ENCODE data around the gene CCNY. TPM values are rescaled to one million over a fixed set of nuclear protein-coding genes. Genes with fewer than 3 reads are reported as not detected.

The CCNY gene
- total RNA-seq, 4 donors from 2014 or later: 21.7 to 27.7 (median 24.8) TPM

- Histone ChIP-seq H3K4me3 (no peak overlapping the region), H3K27me3 (no peaks in the 10 kb centered on the region), H3K27ac (no peak overlapping the region), H3K36me3 (peaks cover 0 to 9% (median 0%) of the 10 kb centered on the region in 3 donors), H3K4me1 (no peaks in the 10 kb centered on the region), H3K9me3 (no peaks in the 10 kb centered on the region)
- no peak for TF ChIP-seq POLR2A (IDR thresholded peaks at IDR 0.05)
- TF ChIP-seq CTCF (IDR thresholded peaks at IDR 0.05): no peak
- no peak for DNase-seq
Measured at GRCh38 chr10:35545878-35546590, 209.7 kb downstream of the CCNY start.

GRCh38 chr10:35546824-35547225, 210.5 kb downstream of the CCNY start:
- H3K27ac ChIP-seq: no peak overlapping the region
- H3K27me3 ChIP-seq: no peaks in the 10 kb centered on the region
- H3K4me3 ChIP-seq: no peak overlapping the region
- DNase-seq: no peak
- H3K36me3 ChIP-seq: peaks cover 0 to 9% (median 0%) of the 10 kb centered on the region in 3 donors
- no peaks in the 10 kb centered on the region for H3K4me1 ChIP-seq
- no peaks in the 10 kb centered on the region for H3K9me3 ChIP-seq
- TF ChIP-seq CTCF (IDR thresholded peaks at IDR 0.05) (peak in 1 of 6 experiments; percentile 5), POLR2A (IDR thresholded peaks at IDR 0.05) (no peak)

- Histone ChIP-seq H3K36me3 (peaks cover 0 to 19% (median 0%) of the 10 kb centered on the region in 3 donors), H3K27ac (no peak overlapping the region), H3K27me3 (no peaks in the 10 kb centered on the region), H3K4me3 (no peak overlapping the region), H3K9me3 (no peaks in the 10 kb centered on the region), H3K4me1 (no peaks in the 10 kb centered on the region)
- TF ChIP-seq CTCF (IDR thresholded peaks at IDR 0.05) (no peak), POLR2A (IDR thresholded peaks at IDR 0.05) (no peak)
- no peak for DNase-seq
Measured at GRCh38 chr10:35552650-35553342, 216.5 kb downstream of the CCNY start.

- Histone ChIP-seq H3K4me3 (no peak overlapping the region), H3K27me3 (no peaks in the 10 kb centered on the region), H3K9me3 (no peaks in the 10 kb centered on the region), H3K4me1 (no peaks in the 10 kb centered on the region), H3K36me3 (peaks cover 0 to 23% (median 0%) of the 10 kb centered on the region in 3 donors), H3K27ac (no peak overlapping the region)
- no peak for TF ChIP-seq POLR2A (IDR thresholded peaks at IDR 0.05)
- TF ChIP-seq CTCF (IDR thresholded peaks at IDR 0.05): no peak
- no peak for DNase-seq
Measured at GRCh38 chr10:35554036-35554435, 217.7 kb downstream of the CCNY start.

GRCh38 chr10:35554461-35555056, 218.2 kb downstream of the CCNY start:
- Histone ChIP-seq H3K4me1 (no peaks in the 10 kb centered on the region), H3K4me3 (no peak overlapping the region), H3K9me3 (no peaks in the 10 kb centered on the region), H3K36me3 (peaks cover 0 to 19% (median 0%) of the 10 kb centered on the region in 3 donors), H3K27me3 (no peaks in the 10 kb centered on the region), H3K27ac (no peak overlapping the region)
- DNase-seq: no peak
- TF ChIP-seq CTCF (IDR thresholded peaks at IDR 0.05) (no peak), POLR2A (IDR thresholded peaks at IDR 0.05) (no peak)

Measured in Peyer's patch (tissue), 4 donors.